GM12892 (cell line): Measurements from ENCODE around the gene UPP2.

ENCODE experiments used
- POLR2A ChIP-seq: IDR thresholded peaks from 2 replicates; pipeline ENCODE4 v1.6.1; 2011; ENCODE audit warnings: low read depth, low read length, control low read depth
- POLR2AphosphoS5 ChIP-seq: IDR thresholded peaks from 2 replicates; pipeline ENCODE4 v1.6.1; 2011; ENCODE audit warnings: low read depth, low read length, control low read depth
- TAF1 ChIP-seq: IDR thresholded peaks from 2 replicates; pipeline ENCODE4 v1.6.1; 2011; ENCODE audit warnings: low read depth, mild to moderate bottlenecking, control low read depth, low read length, borderline replicate concordance

DNA sequence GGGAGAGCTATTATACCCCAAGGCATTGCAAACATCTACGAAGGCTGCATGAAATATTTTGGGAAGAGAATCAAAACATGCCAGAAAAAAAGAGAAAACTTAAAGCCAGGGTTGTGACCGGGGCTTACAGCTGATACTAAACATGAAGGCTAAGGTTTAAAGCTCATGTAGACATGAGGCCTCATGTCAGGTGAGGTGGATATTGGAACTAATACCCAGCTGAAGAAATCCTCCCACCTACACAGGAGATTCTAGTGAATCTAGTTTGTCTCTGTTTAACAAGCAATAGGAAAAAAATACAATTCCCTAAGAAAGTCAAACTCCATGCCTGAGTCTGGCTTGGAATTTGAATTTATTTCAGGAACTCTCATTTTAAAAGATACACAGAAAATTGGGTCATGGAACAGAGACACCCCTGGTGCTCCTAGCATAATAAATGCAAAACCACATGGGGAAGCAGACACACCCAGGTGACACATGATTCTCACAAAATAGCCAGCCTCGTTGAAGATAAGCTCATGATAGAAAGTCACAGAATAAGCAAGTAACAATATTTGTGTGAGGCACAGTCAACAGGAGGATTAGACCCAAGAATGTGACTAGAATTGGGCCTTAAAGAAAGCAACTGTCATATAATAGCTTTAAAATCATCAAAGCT, 42.2 kb downstream of the UPP2 start:
- TF ChIP-seq POLR2AphosphoS5 (no peak), TAF1 (no peak), POLR2A (no peak)
